OCI-M1 (cell line): ENCODE results near the gene TAL2.
"Not testable (repeated sequence)": the region's sequence is repeated elsewhere in the genome, so short reads cannot be mapped to it uniquely, and the experiment has no call there.

Experiments used
- DNase-seq: peaks from one replicate; lab custom pipeline; 2025; lab: John Stamatoyannopoulos, UW

TAL2 gene

DNA sequence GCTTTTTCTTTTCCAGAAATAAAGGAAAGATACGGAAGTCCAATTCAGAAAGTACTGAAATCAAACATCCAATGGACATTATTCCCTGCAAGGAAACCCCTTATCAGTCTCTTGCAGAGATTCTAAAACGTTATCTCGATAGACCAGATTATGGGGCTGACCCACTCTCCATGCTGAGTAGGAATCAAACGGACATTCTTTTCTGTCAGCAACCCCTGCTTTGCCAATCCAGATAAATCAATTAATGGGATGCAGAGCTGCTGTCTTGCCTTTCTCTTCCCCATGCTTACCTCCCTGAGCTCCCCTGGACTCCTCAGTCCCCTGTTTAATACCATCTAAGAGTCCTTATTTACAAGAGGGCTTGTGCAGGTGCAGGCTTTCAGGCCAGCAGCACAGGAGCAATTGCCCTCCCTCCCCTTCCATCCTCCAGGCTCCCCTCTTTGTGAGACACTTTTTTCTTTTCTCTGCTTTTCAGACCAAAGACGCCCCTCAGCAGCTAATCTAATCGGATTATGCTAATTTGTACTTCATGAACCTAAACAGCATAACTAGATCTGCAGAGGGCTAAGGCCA, 14.2 kb downstream of the TAL2 start:
- DNase-seq, result peak; percentile 83

DNA sequence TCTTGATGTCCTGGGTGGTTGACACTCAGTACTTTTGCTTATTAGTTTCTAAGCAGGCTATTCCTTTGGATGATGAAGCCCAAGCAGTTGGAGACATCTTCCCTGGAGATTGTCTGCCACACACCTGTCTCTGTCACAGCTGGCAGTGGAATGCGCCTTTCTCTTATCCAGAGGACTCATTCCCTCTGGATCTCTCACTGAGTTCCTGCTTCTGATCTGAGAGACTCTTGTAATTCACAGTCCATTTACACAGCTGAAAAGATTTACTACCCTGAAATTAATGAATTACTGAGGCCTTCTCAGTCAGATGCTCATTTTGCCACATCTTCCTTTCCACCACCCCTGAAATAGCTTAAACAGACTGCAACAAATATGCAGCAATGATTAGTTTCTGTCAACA, 15.9 kb downstream of the TAL2 start:
- no peak for DNase-seq

DNA sequence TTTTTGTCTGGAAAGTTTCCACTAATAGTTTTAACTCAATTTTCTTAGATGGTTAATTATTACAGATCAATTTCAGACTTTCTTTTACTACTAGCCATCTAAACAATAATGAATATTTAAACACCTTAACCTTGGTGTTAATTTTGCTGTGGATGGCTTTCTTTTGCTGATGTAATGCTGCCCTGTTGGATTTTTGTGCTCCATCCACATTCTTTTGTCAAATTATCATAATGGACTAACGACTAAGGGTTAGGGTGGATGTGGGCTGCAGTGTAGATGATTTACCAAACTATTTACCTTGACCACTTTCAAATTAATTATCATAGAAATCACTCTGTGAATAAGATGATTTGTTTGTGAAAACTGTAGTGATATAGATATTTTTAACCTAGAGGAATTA, 16.5 kb downstream of the TAL2 start:
- DNase-seq, result no peak

DNA sequence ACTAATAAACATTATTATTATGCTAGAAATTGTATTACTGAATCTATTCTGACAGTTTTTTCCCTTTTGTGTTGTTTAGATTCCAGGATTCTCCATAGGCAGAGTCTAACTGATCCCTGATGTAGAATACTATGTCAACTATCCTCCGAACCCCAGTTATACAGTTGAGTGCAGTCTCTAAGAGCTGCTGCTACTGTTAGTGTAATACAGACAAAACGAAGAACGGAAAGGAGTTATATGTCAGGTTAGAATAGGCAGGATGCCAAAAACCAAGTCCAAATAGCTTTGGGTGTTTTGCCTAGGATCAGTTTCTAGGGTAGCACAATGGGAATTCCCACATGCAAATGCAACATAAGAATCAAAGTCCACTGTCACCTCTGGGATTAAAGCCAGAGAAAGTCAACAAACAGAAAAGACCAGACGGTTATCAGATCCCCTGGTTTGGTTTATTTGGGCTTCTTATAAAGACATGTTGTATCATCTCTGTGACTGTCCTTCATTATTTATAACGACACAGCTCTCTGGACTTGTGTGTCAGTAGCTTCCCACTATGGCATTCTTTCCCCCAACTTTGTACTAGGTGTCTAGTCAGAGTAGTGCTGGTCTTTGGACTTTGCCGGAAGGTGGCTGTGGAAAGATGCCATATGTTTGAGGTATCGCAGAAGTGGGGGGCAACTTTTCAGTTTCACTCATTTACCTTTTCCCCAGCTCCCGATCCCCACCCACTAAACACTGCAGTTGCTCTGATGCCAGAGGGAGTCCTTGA, 17.2 kb downstream of the TAL2 start:
- no peak for DNase-seq

DNA sequence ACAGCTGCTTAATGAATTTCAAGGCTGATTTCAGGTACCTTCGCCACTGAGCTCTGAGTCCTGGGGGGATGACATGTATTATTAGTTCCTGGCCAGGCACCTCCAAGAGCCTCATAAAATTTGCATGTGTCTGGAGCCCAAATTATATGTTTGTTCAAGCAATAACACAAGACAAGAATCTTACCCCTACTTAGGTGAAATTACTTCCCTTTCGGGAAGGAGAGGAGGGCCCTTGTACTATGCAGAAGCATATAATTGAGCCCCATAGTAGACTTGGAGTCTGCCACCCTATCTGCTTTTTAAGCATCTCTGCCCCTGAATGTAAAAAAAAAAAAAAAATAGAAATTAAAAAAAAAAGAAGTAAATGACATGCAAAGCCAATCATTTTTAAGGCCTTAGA, 19.1 kb downstream of the TAL2 start:
- DNase-seq, result no peak

DNA sequence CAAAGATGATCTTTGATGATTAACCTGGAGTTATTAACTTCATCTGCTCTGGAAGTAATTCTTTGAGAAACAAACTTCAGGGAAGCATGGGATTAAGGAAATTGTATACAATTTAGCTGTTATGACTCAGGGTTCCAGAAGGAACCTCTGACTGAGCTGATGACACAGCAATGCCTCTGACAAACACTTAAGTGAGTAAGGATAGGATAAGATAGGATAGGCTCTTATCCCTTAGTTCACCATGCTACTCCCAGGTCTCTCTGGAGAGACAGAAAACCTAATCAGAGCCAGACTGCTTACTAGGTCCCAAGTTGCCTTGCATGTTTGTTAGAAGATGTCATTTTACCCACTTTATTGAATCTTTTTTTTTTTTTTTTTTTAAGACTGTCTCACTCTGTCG, 19.5 kb downstream of the TAL2 start:
- peak; percentile 31 for DNase-seq

DNA sequence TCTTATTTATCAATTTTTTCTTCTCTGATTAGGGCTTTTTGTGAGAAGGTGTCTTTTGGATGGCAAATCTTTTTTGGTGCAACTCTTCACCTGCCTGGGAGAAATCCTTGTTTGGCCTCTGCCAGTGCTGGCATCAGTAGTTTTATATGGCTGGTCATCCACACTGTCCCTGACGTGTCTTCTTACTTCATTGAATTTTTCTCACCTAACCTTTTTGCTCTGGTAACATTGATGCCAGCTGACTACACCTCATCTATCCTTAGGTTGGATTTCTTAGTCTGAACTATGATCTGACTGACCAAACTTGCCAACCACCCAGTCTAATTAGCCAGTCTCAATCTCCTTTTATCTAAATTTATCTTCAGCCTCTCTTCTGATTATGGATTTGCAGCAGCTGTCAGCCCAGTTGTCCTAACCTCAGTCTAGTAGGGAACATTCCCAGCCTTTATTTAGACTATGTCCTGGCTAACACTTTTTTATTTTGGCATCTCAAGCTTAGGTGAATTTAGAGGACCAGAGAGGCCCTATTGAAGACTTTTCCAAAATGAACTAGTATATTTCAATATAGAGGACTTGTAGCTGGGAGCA, 21.5 kb downstream of the TAL2 start:
- no peak for DNase-seq

DNA sequence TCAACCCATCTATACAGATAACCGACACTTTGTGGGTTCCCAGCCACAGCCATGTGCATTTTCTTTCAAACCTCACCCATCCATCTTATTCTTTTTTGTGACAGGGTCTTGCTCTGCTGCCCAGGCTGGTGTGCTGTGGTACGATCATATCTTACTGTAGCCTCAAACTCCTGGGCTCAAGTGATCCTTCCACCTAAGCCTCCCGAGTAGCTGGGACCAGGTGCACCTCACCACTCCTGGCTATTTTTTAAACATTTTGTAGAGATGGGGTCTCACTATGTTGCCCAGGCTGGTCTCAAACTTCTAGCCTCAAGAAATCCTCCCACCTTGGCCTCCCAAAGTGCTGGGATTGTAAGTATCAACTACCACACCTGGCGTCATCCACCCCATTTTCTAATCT, 24.7 kb downstream of the TAL2 start:
- no peak for DNase-seq

DNA sequence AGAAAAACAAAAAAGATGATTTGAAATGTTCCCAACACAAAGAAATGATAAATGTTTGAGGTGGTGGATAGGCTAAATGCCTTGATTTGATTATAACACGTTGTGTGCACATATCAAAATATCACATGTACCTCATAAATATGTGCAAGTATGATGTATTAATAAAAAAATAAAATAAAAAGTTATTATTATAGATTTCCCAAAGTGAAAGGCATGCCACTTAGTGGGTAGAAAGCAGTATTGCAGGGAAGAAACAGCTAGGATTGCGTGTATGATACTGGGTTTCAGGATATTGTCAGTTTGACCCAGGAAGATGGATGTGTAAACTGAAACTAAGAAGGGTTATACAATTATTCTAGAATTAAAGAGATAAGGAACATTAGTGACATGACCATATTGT, 28.5 kb downstream of the TAL2 start:
- DNase-seq, result peak; percentile 62

DNA sequence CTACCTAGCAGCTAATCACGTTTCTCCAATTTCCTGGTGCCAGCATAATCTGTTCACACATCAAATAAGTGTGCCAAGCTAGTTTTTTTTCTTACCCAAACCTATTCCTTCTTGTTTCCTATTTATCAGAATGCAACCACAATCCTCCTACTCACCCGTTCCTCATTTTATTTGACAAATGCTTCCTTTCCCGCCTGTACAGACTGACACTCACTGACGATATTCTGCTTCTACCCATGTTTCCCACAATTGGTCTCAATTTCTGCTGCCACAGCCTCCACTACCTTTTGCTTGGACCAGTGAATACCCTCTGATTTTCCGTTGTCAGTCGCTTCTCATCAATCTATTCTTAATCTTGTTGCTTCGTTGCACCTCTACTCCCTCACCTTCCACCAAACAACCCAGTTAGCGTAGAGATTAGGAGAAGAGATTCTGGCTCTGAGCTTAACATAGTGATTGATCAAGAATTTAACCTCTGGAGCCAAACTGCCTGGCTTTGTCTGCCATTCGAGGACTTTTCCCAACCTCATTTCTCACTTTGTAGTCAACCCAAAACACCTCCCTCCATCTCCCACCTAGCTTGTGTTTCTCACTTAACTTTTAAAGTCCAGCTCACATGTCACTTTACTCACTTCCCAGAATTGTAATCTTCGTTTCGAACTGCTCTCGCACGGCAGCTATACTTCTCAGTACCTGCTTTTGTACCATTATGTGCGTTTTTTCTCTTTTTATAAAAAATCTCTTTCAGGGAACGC, 31.4 kb downstream of the TAL2 start:
- peak; percentile 78 for DNase-seq

DNA sequence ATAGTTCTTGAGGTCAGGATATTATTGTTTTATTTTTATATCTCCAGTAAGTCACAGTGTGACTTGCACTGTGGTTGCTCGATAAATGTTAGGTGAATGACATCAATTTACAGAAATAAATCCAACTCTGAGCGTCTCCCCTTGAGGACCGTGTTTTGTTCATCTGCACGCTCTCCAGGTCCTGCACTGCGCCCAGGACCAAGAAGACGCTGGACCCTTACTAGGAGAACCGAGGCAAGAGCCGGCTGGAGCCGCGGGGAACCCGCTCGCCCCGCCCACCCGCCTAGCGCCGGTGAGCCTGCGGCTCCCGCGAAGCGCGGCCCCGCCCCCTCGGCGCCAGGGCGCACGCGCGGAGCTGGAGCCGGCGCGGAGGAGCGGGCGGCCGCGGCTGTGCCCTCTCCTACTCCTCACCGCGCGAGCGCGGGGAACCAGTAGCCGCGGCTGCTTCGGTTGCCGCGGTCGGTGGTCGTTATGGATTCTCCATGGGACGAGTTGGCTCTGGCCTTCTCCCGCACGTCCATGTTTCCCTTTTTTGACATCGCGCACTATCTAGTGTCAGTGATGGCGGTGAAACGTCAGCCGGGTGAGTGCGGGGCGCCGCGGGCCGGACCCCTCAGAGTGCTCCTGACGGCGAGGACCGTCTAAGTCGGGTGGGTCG, 32.1 kb downstream of the TAL2 start, which contains the start of gene TMEM38B:
TMEM38B (plus strand) TSS at position 352 of the 658 bp plus-strand sequence; CDS start at position 472, 120 bp downstream.
- peak; percentile 94 for DNase-seq

DNA sequence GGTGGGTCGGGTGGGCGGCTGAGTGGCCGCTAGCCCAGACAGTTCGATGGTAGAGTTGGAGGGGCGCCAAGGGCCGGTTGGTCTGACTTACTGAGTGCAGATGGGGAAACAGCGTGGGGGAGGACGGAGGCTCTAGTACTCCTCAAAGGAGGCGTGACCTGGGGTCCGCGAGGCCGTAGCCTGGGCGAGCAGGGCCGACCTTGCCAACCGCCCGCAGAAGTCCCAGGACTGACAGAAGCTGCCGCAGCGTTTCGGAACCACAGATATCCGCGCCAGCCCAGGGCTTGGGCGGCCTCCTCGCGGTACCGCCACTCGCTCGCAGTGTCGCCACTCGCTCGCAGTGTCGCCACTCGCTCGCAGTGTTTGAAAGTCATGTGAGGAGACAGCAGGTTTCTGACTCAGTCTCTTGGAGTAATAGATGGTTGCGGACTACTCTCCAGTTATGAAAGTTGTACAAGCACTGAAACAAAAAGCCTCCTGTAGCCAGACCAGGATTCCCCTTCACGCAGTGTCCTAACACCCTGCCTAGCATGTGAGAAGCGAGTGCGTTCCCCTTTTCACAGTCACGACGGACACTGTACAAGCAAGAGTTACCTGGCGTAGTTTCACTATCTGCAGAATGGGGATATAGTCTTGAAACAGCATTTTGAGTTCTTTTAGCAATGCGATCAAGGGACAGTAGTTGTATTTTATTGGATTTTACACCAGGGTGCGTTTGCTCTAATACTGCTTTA, 32.8 kb downstream of the TAL2 start:
- DNase-seq, result peak; percentile 88

DNA sequence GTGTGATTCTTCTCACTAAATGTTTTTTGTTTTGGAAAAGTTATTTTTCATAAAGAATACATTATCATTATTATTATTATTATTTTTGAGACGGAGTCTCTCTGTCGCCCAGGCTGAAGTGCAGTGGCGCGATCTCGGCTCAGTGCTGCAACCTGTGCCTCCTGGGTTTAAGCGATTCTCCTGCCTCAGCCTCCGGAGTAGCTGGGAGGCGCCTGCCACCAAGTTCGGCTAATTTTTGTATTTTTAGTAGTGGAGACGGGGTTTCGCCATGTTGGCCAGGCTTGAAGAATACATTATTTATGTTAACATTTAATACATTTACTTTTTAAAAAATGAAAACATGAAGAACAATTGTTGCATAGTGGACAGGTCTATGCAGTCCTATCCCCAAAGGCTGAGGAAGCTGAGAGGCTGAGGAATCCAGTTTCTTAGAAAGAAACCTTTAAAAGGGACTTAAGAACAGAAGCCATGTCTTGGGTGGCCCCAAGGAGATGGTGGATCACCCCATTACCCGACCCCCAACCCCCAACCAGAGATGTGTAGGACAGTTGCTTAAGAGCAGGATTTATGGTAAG, 34.0 kb downstream of the TAL2 start:
- DNase-seq, result no peak

DNA sequence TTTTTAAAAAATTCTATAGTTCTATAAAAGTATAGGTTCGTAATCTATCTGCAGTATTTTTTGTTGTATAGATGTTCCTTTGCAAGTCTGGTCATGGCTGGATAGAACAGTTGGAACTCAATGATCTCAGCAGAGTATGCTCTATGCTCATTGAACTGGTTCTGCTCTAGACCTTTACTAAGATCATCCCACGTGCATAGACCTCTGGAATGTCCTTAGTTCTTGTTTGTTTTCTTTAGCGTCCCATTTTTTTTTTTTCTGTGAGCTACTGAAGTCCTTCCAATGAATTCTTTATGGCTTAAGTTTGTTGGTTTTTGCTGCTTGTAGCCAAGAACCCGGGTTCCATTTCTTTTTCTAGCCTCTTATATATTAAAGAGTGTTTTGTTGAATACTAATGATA, 35.6 kb downstream of the TAL2 start:
- peak; percentile 24 for DNase-seq

DNA sequence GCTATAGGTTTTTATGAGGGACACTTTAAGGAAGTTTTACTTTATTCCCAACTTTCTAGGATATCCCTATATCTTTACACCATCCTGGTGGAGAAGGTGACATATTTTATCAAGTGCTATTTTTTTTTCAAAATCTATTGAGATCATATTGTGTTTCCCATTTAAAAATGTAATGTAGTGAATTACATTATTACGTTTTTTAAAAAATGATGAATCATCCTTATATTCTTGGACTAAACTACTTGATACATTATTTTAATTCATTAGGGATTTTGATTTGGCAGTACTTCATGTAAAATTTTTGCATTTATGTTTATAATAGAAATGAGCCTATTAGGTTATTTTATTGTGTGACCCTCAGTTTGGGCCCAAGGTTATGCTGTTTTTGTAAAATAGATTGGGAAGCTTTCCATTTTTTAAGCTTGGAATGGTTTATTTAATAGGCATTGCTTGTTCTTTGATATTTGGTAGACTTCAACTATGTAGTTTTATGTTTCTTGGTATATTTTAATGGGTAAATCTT, 36.2 kb downstream of the TAL2 start:
- DNase-seq, result no peak

DNA sequence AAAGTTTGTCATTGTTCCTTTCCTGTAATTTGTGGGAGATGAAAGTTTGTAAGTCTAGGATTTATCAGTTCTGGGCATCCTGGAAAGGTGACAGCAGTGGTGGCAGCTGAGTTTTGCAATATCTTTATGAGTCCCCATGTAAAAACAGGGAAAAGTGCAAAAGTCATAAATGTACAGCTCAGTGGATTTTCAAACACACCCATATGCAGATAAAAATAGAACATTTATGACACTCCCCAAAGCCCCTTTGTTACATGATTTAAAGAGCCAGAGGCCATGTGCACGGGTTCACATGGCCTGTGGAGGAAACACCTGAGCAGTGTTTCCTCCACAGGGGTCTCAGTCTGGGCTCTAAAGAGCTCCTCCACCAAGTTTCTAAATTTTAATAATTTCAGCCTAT, 38.4 kb downstream of the TAL2 start:
- DNase-seq, result peak; percentile 26

DNA sequence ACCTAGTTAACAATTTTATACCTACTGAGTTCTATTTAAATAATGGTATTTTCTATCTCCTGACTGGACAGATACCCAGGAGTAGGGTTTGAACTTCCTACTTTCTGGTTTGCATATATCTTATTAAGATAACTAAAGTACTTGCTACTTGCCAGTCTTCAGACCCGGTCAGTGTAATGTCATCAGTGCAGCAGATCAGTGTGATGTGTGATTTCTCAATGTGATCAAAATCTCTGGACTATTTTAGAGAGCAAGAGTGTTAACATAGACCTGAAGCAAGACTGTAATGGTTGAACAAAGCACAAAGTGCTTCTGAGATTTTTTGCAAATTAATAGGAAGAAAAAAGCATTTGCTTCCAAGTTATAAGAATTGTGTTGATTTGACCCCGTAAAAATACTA, 38.9 kb downstream of the TAL2 start:
- peak; percentile 31 for DNase-seq

DNA sequence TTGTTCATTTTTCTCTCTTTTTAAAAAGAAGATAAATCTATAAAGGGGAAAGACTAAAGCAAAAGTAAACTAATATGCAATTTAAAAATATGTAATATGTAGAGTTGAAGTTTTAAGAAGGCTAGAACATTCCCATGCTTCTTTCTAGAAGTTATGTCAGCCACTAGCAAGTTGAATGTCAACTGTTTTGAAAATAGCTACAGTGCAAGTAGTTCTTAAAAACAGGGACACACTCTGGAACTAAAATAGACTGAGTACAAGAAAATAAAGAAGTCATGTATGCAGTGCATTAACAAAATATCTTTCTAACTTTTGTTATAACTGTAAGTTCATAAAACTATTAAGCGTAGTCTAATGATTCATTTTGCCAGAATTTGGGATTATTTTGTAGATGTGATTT, 40.0 kb downstream of the TAL2 start:
- DNase-seq, result no peak

DNA sequence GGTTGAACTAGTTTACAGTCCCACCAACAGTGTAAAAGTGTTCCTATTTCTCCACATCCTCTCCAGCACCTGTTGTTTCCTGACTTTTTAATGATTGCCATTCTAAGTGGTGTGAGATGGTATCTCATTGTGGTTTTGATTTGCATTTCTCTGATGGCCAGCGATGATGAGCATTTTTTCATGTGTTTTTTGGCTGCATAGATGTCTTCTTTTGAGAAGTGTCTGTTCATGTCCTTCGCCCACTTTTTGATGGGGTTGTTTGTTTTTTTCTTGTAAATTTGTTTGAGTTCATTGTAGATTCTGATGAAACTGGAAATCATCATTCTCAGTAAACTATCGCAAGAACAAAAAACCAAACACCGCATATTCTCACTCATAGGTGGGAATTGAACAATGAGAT, 41.4 kb downstream of the TAL2 start:
- not testable (repeated sequence) for DNase-seq

DNA sequence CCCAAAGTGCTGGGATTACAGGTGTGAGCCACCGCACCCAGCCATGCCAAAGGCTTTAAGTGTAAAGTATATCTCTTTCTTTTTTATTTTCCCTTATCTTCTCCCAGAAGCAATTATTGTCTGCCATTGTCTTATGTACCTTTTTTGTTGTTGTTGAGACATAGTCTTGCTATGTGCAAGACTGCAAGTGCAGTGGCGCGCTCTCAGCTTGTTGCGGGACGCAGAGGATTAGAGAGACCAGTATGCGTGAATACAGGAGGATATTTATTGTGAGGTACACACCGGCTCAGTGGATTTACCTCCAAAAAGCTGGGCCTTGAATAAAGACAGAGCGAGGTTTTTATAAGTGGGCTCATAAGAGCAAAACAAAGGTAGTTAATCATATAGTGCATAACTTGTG, 43.9 kb downstream of the TAL2 start:
- no peak for DNase-seq

DNA sequence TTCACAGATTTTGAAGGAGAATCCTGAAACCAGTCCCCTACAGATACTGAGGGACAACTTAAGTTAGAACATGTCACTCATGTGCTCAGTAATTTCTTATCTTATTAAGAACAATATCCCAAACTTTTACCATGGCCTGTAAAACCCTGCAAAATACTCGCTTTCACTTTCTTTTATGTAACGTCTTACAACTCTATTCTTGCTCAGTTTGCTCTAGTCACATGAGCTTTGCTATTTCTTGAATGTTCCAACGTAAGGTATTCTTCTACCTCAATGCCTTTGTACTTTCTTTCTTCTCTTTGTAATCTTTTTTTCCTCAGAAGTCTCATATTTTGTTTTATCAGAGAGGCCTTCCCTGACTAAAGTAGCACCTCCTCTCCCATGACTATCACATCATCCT, 46.1 kb downstream of the TAL2 start:
- peak; percentile 76 for DNase-seq
